C4-2B (cell line): ENCODE measurements around the gene ANKRD13A.

ENCODE experiments used
- H3K27ac ChIP-seq: fragments of 450-650 bp; 2 replicates; pipeline ENCODE4 v1.5.1; 2017
- CTCF ChIP-seq: fragments of 450-650 bp; conservative IDR thresholded peaks from 2 replicates; pipeline ENCODE4 v1.5.1; 2017; ENCODE audit warnings: mild to moderate bottlenecking
- ZFX ChIP-seq: fragments of 450-650 bp; IDR thresholded peaks from 2 replicates; pipeline ENCODE4 v1.6.1; 2017

Gene ANKRD13A

GRCh38 chr12:110010853-110011723, 11.9 kb downstream of the ANKRD13A start:
- TF ChIP-seq CTCF (no peak), ZFX (no peak)
- no peak overlapping the region for H3K27ac ChIP-seq

GRCh38 chr12:110012137-110012536, 12.9 kb downstream of the ANKRD13A start:
- TF ChIP-seq ZFX (no peak), CTCF (no peak)
- H3K27ac ChIP-seq: no peak overlapping the region

GRCh38 chr12:110012659-110013058, 13.4 kb downstream of the ANKRD13A start:
- no peak overlapping the region for H3K27ac ChIP-seq
- no peak for TF ChIP-seq ZFX
- no peak for TF ChIP-seq CTCF

- H3K27ac ChIP-seq: no peak overlapping the region
- TF ChIP-seq CTCF: no peak
- no peak for TF ChIP-seq ZFX
These were observed 15.9 kb downstream of the ANKRD13A start for GRCh38 chr12:110015132-110015531.

- no peak overlapping the region for H3K27ac ChIP-seq
- no peak for TF ChIP-seq CTCF
- no peak for TF ChIP-seq ZFX
These were observed 21.7 kb downstream of the ANKRD13A start for GRCh38 chr12:110020956-110021355.

GRCh38 chr12:110023059-110023980, 24.1 kb downstream of the ANKRD13A start:
- TF ChIP-seq ZFX: no peak
- TF ChIP-seq CTCF: no peak
- peak overlapping the region; percentile 20; the same call in 1 of the 2 replicates for H3K27ac ChIP-seq

- no peak overlapping the region for H3K27ac ChIP-seq
- TF ChIP-seq ZFX: no peak
- TF ChIP-seq CTCF: no peak
These were observed 24.8 kb downstream of the ANKRD13A start for GRCh38 chr12:110024051-110024450.
